Duodenal mucosa (tissue), 2 donors: ENCODE results near the gene TACC2.
"Not testable (repeated sequence)": the region's sequence is repeated elsewhere in the genome, so short reads cannot be mapped to it uniquely, and the experiment has no call there.

ENCODE experiments used
- H3K27ac ChIP-seq: one replicate; pipeline ENCODE4 v1.7.0; 2013; ENCODE audit warnings: low read depth, low read length
- H3K27me3 ChIP-seq, 2 donors: one replicate each; pipeline ENCODE4 v1.7.0; 2013; ENCODE audit warnings: low read length in 2 of 2, control low read depth in 1 of 2; ENCODE audit not compliant: insufficient read depth in 2 of 2, control insufficient read depth in 1 of 2
- H3K36me3 ChIP-seq, 2 donors: one replicate each; pipeline ENCODE4 v1.7.0; 2013; ENCODE audit warnings: low read length in 2 of 2, control low read depth in 1 of 2; ENCODE audit not compliant: insufficient read depth in 2 of 2, control insufficient read depth in 1 of 2
- H3K4me1 ChIP-seq, 2 donors: one replicate each; pipeline ENCODE4 v1.7.0; 2013; ENCODE audit warnings: low read length in 2 of 2, control low read depth in 1 of 2; ENCODE audit not compliant: insufficient read depth in 2 of 2, control insufficient read depth in 1 of 2
- H3K4me3 ChIP-seq, 2 donors: one replicate each; pipeline ENCODE4 v1.7.0; 2013; ENCODE audit warnings: low read length in 2 of 2, low read depth in 1 of 2
- H3K9ac ChIP-seq, 2 donors: one replicate each; pipeline ENCODE4 v1.7.0; 2013; ENCODE audit warnings: low read length in 2 of 2, low read depth in 1 of 2
- H3K9me3 ChIP-seq, 2 donors: one replicate each; pipeline ENCODE4 v1.7.0; 2013; ENCODE audit warnings: low read length in 2 of 2, control low read depth in 1 of 2; ENCODE audit not compliant: control insufficient read depth in 1 of 2

The TACC2 gene

DNA sequence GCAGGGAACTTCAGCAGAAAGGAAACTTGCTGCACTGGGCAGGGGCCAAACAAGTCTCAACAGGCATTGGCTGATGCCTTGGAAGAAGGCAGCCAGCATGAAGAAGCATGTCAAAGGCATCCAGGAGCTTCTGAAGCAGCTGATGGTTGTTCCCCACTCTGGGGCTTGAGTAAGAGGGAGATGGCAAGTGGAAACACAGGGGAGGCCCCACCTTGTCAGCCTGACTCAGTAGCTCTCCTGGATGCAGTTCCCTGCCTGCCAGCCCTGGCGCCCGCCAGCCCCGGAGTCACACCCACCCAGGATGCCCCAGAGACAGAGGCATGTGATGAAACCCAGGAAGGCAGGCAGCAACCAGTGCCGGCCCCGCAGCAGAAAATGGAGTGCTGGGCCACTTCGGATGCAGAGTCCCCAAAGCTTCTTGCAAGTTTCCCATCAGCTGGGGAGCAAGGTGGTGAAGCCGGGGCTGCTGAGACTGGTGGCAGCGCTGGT lies 96.5 kb downstream of the TACC2 start:
- no peaks in the 10 kb centered on the region for H3K4me1 ChIP-seq
- no peak overlapping the region for H3K4me3 ChIP-seq
- H3K9ac ChIP-seq, result no peak overlapping the region
- no peaks in the 10 kb centered on the region for H3K27me3 ChIP-seq
- H3K27ac ChIP-seq, result no peak overlapping the region
- peaks cover 5 to 27% of the 10 kb centered on the region in 2 donors for H3K36me3 ChIP-seq
- H3K9me3 ChIP-seq, result no peaks in the 10 kb centered on the region

DNA sequence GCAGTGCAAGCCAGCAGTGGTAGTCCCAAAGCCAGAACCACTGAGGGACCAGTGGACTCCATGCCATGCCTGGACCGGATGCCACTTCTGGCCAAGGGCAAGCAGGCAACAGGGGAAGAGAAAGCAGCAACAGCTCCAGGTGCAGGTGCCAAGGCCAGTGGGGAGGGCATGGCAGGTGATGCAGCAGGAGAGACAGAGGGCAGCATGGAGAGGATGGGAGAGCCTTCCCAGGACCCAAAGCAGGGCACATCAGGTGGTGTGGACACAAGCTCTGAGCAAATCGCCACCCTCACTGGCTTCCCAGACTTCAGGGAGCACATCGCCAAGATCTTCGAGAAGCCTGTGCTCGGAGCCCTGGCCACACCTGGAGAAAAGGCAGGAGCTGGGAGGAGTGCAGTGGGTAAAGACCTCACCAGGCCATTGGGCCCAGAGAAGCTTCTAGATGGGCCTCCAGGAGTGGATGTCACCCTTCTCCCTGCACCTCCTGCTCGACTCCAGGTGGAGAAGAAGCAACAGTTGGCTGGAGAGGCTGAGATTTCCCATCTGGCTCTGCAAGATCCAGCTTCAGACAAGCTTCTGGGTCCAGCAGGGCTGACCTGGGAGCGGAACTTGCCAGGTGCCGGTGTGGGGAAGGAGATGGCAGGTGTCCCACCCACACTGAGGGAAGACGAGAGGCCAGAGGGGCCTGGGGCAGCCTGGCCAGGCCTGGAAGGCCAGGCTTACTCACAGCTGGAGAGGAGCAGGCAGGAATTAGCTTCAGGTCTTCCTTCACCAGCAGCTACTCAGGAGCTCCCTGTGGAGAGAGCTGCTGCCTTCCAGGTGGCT lies 97.7 kb downstream of the TACC2 start:
- Histone ChIP-seq H3K9me3 (no peaks in the 10 kb centered on the region), H3K4me3 (no peak overlapping the region), H3K36me3 (peaks cover 5 to 27% of the 10 kb centered on the region in 2 donors), H3K27ac (no peak overlapping the region), H3K9ac (no peak overlapping the region), H3K4me1 (no peaks in the 10 kb centered on the region), H3K27me3 (no peaks in the 10 kb centered on the region)

DNA sequence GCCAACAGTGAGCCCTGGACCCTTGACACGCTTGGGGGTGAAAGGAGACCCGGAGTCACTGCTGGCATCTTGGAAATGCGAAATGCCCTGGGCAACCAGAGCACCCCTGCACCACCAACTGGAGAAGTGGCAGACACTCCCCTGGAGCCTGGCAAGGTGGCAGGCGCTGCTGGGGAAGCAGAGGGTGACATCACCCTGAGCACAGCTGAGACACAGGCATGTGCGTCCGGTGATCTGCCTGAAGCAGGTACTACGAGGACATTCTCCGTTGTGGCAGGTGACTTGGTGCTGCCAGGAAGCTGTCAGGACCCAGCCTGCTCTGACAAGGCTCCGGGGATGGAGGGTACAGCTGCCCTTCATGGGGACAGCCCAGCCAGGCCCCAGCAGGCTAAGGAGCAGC lies 98.5 kb downstream of the TACC2 start:
- peaks cover 5 to 27% of the 10 kb centered on the region in 2 donors for H3K36me3 ChIP-seq
- H3K27ac ChIP-seq, result no peak overlapping the region
- H3K4me1 ChIP-seq, result no peaks in the 10 kb centered on the region
- H3K4me3 ChIP-seq, result no peak overlapping the region
- H3K9ac ChIP-seq, result no peak overlapping the region
- H3K9me3 ChIP-seq, result no peaks in the 10 kb centered on the region
- H3K27me3 ChIP-seq, result no peaks in the 10 kb centered on the region

DNA sequence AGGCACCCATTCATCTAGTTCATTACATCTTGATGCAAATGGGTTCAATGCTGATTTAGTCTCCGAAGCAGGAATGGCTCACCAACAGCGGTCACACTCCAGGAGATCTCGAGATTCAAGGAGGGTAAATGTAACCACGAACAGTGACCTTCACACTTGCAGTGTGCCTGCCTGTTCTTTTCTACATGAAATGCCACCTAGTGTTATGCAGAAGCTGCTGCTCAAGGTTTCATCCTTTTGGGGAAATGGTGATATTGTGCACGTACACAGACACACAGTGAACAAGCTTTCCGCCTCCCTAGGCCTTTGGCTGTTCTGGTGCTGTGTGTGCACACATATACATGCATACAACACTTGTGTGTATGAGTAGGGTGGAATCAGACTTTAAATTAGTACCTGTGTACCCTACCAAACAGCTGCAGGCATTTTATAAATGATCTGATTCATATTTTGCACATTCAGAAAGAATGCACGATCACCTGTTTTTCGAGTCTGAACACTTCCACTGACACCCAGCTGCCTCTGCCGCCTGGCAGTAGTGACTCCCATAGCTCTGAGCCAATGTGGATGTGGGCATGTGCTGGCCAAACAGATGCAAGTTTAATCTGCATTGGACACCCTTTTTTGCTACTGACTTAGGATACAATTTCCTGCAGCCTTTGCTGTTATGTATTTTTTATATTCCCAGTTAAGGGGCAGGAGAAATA lies 100.5 kb downstream of the TACC2 start:
- no peak overlapping the region for H3K27ac ChIP-seq
- peaks cover 3 to 21% of the 10 kb centered on the region in 2 donors for H3K36me3 ChIP-seq
- H3K9ac ChIP-seq, result no peak overlapping the region
- H3K27me3 ChIP-seq, result no peaks in the 10 kb centered on the region
- no peak overlapping the region for H3K4me3 ChIP-seq
- no peaks in the 10 kb centered on the region for H3K4me1 ChIP-seq
- no peaks in the 10 kb centered on the region for H3K9me3 ChIP-seq

DNA sequence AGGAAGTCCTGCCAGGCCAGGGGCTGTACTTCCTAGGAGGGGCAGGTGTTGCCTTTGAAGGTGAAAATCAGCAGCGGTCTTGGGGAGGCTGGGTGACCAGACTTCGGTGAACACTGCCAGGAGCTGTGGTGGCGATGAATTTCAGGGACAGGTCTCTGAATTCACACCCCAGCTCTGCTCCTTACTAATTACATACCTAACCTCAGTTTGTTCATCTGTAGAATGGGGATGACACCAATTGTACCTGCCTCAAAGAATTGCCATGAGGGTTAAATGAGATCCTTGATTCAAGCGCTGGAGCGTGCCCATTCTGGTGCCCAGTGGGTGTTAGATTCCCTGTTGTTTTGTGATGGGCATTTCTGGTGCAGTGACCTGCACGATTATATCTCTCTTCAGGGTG lies 102.8 kb downstream of the TACC2 start:
- Histone ChIP-seq H3K9ac (no peak overlapping the region), H3K36me3 (peaks cover 3 to 17% of the 10 kb centered on the region in 2 donors)

DNA sequence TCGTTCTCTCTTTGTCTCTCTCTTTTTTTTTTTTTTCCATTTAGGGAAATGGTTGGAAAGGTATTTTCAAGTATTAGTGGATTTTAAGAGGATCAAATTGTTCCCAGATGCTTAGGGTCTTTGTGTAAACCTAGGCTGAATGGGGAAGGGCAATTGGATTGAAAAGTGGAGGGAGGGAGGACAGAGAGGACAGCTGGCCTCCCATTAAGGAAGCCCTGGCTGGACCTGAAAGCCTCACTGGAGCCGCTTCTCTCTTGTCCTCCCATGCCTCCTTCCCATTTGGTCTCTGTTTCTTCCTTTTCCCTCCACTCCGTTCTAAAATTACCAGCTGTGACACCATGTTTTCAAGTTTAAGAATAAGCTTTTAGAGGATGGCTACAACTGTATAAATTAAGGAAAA lies 104.1 kb downstream of the TACC2 start:
- H3K27ac ChIP-seq, result no peak overlapping the region
- H3K27me3 ChIP-seq, result no peaks in the 10 kb centered on the region
- no peaks in the 10 kb centered on the region for H3K4me1 ChIP-seq
- no peak overlapping the region for H3K9ac ChIP-seq
- no peak overlapping the region for H3K4me3 ChIP-seq
- no peaks in the 10 kb centered on the region for H3K9me3 ChIP-seq
- peaks cover 3 to 7% of the 10 kb centered on the region in 2 donors for H3K36me3 ChIP-seq

More for the DNA sequence above, 102.8 kb downstream of the TACC2 start:
- H3K27me3 ChIP-seq, result no peaks in the 10 kb centered on the region
- no peaks in the 10 kb centered on the region for H3K9me3 ChIP-seq
- H3K4me3 ChIP-seq, result no peak overlapping the region
- no peak overlapping the region for H3K27ac ChIP-seq
- H3K4me1 ChIP-seq, result no peaks in the 10 kb centered on the region

DNA sequence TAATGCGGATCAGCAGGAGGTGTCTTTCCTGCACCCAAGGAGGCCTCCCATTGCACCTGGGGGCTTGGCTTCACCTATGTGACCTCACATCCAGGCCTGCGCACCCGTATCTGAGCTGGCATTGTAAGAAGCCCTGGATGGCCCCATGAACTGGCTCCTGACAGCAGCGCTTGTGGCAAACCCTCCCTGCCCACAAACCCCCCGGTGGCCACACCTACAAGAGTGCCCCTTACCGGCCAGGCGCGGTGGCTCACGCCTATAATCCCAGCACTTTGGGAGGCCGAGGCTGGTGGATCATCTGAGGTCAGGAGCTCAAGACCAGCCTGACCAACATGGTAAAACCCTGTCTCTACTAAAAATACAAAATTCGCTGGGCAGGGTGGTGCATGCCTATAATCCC lies 107.2 kb downstream of the TACC2 start:
- H3K36me3 ChIP-seq, H3K9ac ChIP-seq, H3K27me3 ChIP-seq, H3K27ac ChIP-seq, H3K4me1 ChIP-seq, H3K4me3 ChIP-seq, H3K9me3 ChIP-seq: not testable (repeated sequence)

DNA sequence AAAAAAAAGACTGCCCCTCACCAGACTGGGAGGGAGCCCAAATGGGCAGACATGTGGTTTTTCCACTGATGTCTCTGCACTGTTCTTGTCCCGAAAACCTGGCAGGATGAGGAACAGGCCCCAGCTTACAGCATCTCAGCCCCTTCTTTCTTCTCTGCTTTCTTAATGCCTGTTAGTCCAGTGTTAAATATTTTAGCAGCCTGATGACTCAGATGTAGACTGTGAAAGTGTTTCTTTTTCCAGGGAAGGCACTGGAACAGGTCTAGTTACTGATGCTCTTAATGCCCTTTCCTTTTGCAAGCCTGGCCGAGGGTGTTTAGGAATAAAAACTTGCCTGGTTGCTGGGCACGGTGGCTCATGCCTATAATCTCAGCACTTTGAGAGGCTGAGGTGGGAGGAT lies 107.7 kb downstream of the TACC2 start:
- no peak overlapping the region for H3K4me3 ChIP-seq
- H3K27ac ChIP-seq, result no peak overlapping the region
- no peaks in the 10 kb centered on the region for H3K4me1 ChIP-seq
- H3K9ac ChIP-seq, result no peak overlapping the region
- H3K27me3 ChIP-seq, result no peaks in the 10 kb centered on the region
- H3K36me3 ChIP-seq, result no peaks in the 10 kb centered on the region
- H3K9me3 ChIP-seq, result no peaks in the 10 kb centered on the region

DNA sequence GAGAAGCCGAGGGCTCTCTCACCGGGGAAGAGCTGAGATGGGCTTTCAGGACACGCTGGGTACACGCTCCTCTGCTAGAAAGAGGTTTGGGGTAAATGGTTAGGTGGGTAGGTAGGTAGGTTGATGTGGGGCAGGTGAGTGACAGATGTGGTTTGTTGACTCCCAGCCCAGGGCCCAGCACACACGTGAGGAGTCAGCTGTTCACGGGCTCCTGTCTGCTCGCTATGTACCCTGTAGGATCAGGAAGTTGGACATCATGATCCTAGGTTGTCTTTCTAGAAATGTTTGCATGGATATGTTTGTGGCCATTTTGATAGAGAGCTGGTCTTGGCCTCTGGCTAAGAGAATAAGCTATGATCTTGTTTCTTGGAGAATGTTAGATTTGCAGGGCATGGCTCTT lies 109.0 kb downstream of the TACC2 start:
- Histone ChIP-seq H3K27me3 (no peaks in the 10 kb centered on the region), H3K36me3 (no peaks in the 10 kb centered on the region), H3K9ac (no peak overlapping the region), H3K9me3 (no peaks in the 10 kb centered on the region), H3K4me3 (no peak overlapping the region), H3K4me1 (no peaks in the 10 kb centered on the region), H3K27ac (no peak overlapping the region)

DNA sequence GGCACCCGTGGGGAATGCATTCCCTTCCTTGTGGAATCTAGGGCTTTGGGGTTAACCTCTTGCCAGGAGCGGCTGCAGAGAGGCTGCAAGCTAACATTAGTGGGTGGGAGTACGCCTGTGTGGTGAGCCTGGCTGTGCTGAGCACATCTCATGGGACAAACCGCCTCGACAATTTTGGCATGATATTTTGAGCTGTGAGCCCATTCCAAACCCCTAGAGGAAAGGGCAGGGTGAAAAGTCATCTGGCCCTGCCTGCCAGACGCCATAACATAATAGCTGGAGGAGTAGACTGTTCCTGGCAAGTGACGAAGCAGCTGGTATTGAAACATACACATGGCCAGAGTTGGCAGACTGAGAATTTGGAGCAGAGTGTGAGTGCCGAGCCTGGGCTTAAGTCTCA lies 110.0 kb downstream of the TACC2 start:
- Histone ChIP-seq H3K27me3 (no peaks in the 10 kb centered on the region), H3K4me3 (no peak overlapping the region), H3K27ac (no peak overlapping the region), H3K36me3 (no peaks in the 10 kb centered on the region), H3K9me3 (no peaks in the 10 kb centered on the region), H3K9ac (no peak overlapping the region), H3K4me1 (no peaks in the 10 kb centered on the region)
